Fibroblast of villous mesenchyme (primary cell): ENCODE results near the gene ARGFX. TPM values are rescaled to one million over a fixed set of nuclear protein-coding genes. Genes with fewer than 3 reads are reported as not detected.
A peak's percentile ranks its signal among the peaks of the same experiment; 100 is the strongest.
"Not testable (repeated sequence)": the region's sequence is repeated elsewhere in the genome, so short reads cannot be mapped to it uniquely, and the experiment has no call there.

Source experiments
- DNase-seq: peaks from one replicate; pipeline ENCODE4 v3.0.0-alpha.2; 2010; ENCODE audit warnings: low read depth
- H3K4me3 ChIP-seq: 2 replicates; pipeline ENCODE4 v1.5.1; 2011; ENCODE audit warnings: low read depth, mild to moderate bottlenecking, low read length
- total RNA-seq: library from RNA; depleted of rRNA; stranded (reverse); fragments of >200 nt; gene quantifications from 2 replicates; pipeline ENCODE4 v1.2.3, GENCODE V29; 2012
- TF ChIP-seq, protein P1 (sequence below): IDR thresholded peaks from 2 replicates; pipeline ENCODE4 v1.5.1; 2012; ENCODE audit warnings: low read depth, mild to moderate bottlenecking, low read length; ENCODE audit not compliant: insufficient read depth

Gene ARGFX
- total RNA-seq, 1 donor = not detected

DNA sequence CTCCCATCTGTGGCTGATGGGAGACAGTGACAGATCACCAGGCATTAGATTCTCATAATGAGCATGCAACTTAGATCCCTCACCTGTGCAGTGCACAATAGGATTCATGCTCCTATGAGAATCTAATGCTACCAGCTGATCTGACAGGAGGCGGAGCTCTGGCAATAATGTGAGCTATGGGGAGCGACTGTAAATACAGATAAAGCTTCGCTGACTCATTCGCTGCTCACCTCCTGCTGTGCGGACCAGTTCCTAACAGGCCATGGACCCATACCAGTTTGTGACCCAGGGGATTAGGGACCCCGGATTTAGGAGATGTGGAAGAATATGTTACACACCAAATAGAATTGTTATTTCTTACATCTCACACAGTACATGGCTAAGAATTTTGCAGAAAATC is 6.7 kb downstream of the ARGFX start:
- H3K4me3 ChIP-seq = no peak overlapping the region
- peak; percentile 10 for DNase-seq
- TF ChIP-seq, protein P1, sequence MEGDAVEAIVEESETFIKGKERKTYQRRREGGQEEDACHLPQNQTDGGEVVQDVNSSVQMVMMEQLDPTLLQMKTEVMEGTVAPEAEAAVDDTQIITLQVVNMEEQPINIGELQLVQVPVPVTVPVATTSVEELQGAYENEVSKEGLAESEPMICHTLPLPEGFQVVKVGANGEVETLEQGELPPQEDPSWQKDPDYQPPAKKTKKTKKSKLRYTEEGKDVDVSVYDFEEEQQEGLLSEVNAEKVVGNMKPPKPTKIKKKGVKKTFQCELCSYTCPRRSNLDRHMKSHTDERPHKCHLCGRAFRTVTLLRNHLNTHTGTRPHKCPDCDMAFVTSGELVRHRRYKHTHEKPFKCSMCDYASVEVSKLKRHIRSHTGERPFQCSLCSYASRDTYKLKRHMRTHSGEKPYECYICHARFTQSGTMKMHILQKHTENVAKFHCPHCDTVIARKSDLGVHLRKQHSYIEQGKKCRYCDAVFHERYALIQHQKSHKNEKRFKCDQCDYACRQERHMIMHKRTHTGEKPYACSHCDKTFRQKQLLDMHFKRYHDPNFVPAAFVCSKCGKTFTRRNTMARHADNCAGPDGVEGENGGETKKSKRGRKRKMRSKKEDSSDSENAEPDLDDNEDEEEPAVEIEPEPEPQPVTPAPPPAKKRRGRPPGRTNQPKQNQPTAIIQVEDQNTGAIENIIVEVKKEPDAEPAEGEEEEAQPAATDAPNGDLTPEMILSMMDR = no peak

DNA sequence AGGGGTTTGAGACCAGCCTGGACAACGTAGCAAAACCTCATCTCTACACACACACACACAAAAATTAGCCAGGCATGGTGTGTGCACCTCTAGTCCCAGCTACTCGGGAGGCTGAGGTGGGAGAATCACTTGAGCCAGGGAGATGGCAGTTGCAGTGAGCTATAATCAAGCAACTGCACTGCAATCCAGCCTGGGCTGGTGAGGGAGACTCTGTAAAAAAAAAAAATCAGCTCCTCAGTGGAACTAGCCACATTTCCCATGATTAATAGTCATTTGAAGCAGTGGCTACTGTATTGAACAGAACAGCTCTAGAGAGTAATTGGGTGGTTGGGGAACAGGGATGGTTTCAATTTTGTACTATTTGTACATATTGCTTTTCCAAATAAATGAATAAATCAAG is 13.9 kb downstream of the ARGFX start:
- no peak overlapping the region for H3K4me3 ChIP-seq
- DNase-seq = no peak
- TF ChIP-seq, protein P1 = no peak

DNA sequence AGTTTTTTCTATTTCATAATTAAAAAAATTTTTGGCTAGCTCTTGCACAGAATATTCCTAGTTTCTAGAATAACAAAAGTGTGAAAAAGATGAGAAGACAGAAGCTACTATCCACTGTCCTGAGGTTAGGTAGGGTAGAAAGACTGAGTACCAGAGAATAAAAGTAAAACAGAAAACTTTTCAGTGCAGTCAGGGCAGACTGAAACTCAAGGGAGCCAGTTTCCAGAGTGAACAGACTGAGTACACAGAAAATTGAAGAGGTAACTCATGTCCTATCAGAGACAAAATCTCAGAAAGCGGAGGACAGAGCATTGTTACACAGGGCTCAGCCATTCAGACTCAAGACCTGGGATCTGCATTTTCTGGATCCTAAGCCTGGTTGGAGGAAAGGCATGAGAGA is 16.7 kb downstream of the ARGFX start:
- DNase-seq = no peak
- TF ChIP-seq, protein P1 = no peak
- no peak overlapping the region for H3K4me3 ChIP-seq

DNA sequence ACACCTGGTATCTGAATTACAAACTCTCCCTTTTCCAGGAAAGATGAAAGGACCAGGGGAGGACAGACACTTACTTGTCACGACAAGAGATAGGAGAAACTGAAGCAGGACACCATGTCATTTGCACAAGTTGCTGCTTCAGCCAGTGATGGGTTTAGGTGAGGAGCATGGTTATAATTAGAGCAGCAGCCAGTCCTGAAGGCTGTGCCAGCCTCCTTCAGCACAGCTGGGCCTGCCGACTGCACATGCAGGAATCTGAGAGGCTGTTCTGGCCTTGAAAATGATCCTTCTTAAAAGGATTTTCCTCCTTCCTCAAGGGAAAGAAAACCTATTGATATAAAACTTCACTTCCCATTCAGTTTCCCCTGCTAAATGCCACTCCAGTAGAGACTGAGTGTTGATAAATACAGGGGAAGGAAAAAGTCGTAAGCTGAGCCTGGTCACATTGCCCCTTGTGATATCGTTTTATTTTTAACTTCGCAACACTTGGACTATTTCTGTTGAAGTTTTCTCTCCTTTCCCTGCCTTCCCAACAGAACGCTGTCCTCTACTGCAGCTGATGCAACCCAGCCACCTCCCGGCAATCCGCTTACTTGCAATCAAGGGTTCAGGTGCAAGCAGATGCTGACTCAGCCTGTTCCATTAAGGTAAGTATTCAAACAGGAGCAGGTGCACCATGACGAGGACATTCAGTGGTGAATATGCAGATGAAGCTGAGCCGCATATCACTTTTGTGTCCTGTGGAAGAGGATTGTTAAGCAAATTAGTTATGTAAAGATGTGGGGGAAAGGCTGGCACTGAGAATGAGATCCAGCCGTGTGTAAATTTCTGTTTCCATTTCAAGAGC is 25.3 kb downstream of the ARGFX start, which contains the start of gene FBXO40:
FBXO40 (plus strand) TSS at position 524 of the 847 bp plus-strand sequence. CDS start 27,197 bp downstream, outside the sequence.
- TF ChIP-seq, protein P1 = no peak
- no peak within 1 kb of the TSS for H3K4me3 ChIP-seq
- no peak for DNase-seq

DNA sequence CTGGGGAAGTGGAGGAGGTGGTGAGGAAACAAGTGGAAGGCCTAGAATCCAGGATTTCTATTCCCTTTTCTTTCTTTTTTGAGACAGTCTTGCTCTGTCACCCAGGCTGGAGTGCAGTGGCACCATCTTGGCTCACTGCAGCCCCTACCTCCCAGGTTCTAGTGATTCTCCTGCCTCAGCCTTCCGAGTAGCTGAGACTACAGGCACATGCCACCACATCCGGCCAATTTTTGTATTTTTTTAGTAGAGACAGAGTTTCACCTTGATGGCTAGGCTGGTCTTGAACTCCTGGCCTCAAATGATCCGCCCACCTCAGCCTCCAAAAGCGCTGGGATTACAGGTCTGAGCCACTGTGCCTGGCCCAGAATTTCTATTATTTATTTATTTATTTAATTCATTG is 26.1 kb downstream of the ARGFX start:
- H3K4me3 ChIP-seq, DNase-seq: not testable (repeated sequence)

DNA sequence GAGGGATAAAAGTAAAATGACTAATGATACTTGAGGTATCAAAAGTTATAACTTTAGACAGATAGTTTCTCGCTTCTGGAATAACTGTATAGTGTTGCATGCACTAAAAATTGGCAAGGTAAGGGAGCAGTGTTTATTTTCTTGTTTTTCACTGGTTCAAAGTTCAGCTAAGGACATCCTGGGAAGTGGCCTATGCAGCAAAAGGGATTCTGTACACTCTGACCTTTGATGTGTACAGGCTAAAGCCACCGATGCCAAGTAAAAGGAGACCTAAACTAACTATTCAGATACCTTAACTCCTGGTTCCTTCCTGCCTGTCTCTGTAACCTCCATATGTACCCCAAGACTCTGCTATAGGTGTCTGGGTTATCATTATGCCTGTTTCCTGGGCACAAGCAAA is 27.1 kb downstream of the ARGFX start:
- TF ChIP-seq, protein P1 = no peak
- no peak overlapping the region for H3K4me3 ChIP-seq
- DNase-seq = no peak

DNA sequence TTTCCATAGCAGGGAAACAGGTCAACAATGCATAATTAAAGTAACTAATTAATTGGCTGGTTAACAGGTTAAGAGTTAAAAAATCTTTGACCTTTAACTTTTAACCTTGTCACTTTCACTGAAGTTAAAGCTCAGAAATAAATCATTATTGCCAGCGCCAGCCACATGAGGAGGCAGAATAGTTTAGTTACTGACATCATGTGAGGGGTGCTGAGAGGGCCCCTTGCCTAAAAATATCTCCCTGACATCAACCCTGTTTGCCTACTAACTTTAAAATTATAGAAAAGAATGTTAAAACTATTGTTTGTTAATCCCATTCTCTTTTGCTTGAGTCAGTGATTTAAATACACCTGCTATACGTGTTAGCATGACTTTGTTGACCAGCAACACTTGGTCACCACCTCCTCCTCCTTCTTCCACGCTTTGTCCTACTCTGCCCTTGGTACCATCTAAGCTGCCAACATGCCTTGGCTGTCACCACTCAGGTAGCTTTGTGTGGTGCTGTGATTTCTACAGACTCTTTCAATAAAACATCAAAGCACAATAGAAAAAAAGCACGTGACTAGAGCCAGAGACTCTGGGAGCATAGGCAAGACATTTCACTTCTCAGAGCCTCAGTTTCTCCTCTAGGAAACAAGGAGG is 28.1 kb downstream of the ARGFX start:
- no peak for DNase-seq
- TF ChIP-seq, protein P1 = no peak

More for the DNA sequence above, 28.1 kb downstream of the ARGFX start:
- no peak overlapping the region for H3K4me3 ChIP-seq
